Bronchial epithelial cell (primary cell): Measurements from ENCODE around the gene PIGV. TPM values are rescaled to one million over a fixed set of nuclear protein-coding genes. Genes with fewer than 3 reads are reported as not detected.
A peak's percentile ranks its signal among the peaks of the same experiment; 100 is the strongest.

Experiments used
- DNase-seq: peaks from one replicate; pipeline ENCODE4 v3.0.0-alpha.2; 2010; ENCODE audit warnings: low read depth
- FAIRE-seq: peaks from 2 replicates; lab custom pipeline; 2011; peaks lifted over from hg19 to GRCh38; lab: Jason Lieb, UNC
- H3K27me3 ChIP-seq: 2 replicates; pipeline ENCODE4 v1.5.1; 2011; ENCODE audit warnings: low read length; ENCODE audit not compliant: control insufficient read depth, insufficient read depth
- H3K36me3 ChIP-seq: 2 replicates; pipeline ENCODE4 v1.5.1; 2011; ENCODE audit warnings: low read length; ENCODE audit not compliant: control insufficient read depth, insufficient read depth
- H3K4me3 ChIP-seq: 2 replicates; pipeline ENCODE4 v1.5.1; 2011; ENCODE audit warnings: mild to moderate bottlenecking, low read depth, low read length, control low read depth
- total RNA-seq: library from RNA; depleted of rRNA; stranded (reverse); fragments of >200 nt; gene quantifications from 2 replicates; pipeline ENCODE4 v1.2.1, GENCODE V29; 2014
- TF ChIP-seq, protein P1 (sequence below): IDR thresholded peaks from 2 replicates; pipeline ENCODE4 v1.5.1; 2011; ENCODE audit warnings: mild to moderate bottlenecking, moderate library complexity, low read length, control low read depth, inconsistent platforms; ENCODE audit not compliant: insufficient read depth, severe bottlenecking

The PIGV gene
- total RNA-seq, 1 donor from 2014 or later: 14.2 TPM

DNA sequence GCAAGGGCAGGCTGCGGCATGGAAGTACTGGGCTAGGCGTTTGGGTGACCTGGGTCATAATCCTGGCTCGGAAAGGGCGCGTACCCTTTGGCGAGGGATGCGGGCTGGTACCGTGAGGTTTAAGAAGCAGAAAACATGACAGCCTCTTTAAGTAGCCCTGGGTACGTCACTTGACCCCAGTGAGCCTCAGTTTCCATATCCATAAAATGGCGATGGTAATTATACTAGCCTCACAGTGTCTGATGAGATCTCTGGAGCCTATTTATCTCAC is 700 bp downstream of the PIGV start:
- Histone ChIP-seq H3K27me3 (no peaks in the 10 kb centered on the region), H3K36me3 (no peaks in the 10 kb centered on the region), H3K4me3 (peak overlapping the region; percentile 62)
- no peak for FAIRE-seq
- TF ChIP-seq, protein P1, sequence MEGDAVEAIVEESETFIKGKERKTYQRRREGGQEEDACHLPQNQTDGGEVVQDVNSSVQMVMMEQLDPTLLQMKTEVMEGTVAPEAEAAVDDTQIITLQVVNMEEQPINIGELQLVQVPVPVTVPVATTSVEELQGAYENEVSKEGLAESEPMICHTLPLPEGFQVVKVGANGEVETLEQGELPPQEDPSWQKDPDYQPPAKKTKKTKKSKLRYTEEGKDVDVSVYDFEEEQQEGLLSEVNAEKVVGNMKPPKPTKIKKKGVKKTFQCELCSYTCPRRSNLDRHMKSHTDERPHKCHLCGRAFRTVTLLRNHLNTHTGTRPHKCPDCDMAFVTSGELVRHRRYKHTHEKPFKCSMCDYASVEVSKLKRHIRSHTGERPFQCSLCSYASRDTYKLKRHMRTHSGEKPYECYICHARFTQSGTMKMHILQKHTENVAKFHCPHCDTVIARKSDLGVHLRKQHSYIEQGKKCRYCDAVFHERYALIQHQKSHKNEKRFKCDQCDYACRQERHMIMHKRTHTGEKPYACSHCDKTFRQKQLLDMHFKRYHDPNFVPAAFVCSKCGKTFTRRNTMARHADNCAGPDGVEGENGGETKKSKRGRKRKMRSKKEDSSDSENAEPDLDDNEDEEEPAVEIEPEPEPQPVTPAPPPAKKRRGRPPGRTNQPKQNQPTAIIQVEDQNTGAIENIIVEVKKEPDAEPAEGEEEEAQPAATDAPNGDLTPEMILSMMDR: no peak
- no peak for DNase-seq

DNA sequence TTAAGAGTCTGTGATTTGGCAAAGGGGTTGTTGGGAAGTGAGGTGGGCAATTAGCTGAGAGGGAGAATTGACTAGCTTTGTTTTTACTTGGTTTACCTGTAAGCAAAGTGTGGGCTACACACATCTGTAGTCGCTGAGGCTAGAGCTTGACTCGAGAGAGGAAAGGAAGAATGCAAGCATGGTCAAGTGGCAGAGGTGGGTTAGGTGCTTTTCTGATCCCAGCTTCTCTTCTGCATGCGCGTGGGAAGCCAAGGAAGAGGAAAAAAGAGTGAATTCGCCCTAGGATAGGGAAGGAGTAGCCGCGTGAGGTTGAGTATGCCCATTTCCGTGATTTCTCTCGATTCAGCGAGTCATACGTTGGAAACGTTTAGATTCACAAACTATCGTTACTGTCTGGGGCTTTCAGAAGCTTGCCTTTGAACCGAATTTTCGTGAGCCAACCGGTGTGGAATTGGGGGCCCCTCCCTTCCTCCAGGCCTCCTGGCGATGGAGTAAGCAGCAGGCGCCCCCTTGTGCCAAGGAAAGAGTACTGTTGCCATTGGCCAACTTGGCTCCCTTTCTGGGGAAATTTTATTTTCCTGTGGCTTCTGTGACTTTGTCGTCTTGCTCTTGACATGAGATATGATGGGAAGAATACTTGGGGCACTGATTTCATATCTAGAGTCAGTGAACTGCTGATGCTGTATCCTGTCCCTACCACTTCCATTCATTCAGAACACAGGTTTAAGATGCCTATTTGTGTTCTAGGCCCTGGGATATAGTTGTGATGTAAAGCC is 1.3 kb downstream of the PIGV start:
- H3K27me3 ChIP-seq: no peaks in the 10 kb centered on the region
- TF ChIP-seq, protein P1: peak; percentile 91
- DNase-seq (peak; percentile 77), FAIRE-seq (no peak)
- H3K4me3 ChIP-seq: peak overlapping the region; percentile 62
- H3K36me3 ChIP-seq: no peaks in the 10 kb centered on the region

DNA sequence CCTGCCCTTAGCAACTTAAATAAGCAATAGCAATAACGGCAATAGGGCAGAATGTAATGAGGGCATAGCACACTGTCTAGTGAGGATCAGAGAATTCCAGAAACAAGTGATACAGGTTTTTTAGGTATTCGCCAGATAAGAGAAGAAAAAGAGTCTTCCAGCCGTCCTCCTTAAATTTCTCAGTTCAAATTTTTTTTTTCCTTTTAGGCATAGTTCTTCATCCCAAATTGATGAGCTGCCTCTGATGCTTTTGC is 1.8 kb downstream of the PIGV start:
- TF ChIP-seq, protein P1: no peak
- FAIRE-seq (no peak), DNase-seq (no peak)
- peaks cover 2% of the 10 kb centered on the region for H3K36me3 ChIP-seq
- no peak overlapping the region for H3K4me3 ChIP-seq
- no peaks in the 10 kb centered on the region for H3K27me3 ChIP-seq

DNA sequence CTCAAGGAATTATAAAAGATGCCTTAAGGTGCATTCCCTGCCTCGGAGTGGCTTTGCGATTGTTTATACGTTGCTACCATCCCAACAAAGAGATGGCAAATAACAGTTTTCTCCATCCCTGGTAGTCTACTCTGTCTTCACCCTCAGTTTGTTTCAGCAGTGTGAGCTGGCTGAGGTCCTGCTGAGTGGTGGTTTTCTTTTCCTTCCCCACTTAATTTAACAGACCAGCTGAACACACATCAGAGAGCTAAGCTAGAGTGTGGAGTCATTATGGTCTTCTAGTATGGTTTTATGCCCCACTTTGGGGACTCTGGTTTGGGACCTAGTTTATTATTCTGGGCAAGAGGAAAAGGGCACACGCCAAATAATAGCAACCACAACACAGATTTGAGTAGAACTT is 2.2 kb downstream of the PIGV start:
- DNase-seq (no peak), FAIRE-seq (no peak)
- no peaks in the 10 kb centered on the region for H3K27me3 ChIP-seq
- TF ChIP-seq, protein P1: no peak
- peaks cover 5% of the 10 kb centered on the region for H3K36me3 ChIP-seq
- H3K4me3 ChIP-seq: no peak overlapping the region

DNA sequence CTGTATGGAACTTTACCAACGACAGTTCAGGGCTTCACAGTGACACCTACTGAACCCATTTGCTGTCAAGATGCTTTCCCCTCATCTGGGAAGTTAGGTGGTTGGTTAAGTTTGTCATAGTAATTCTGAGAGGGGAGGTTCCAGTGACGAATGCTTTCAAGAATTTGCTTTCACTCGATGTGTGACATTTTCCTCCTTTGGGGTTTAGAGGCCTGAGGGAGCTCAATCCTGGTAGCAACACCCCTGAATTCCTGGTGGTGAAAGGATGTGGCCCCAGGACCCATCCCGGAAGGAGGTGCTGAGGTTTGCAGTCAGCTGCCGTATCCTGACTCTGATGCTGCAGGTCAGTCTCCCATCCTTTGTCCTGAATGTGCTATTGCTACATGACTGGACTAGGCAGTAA is 2.8 kb downstream of the PIGV start:
- TF ChIP-seq, protein P1: no peak
- no peak overlapping the region for H3K4me3 ChIP-seq
- H3K27me3 ChIP-seq: no peaks in the 10 kb centered on the region
- FAIRE-seq (no peak), DNase-seq (no peak)
- peaks cover 8% of the 10 kb centered on the region for H3K36me3 ChIP-seq

DNA sequence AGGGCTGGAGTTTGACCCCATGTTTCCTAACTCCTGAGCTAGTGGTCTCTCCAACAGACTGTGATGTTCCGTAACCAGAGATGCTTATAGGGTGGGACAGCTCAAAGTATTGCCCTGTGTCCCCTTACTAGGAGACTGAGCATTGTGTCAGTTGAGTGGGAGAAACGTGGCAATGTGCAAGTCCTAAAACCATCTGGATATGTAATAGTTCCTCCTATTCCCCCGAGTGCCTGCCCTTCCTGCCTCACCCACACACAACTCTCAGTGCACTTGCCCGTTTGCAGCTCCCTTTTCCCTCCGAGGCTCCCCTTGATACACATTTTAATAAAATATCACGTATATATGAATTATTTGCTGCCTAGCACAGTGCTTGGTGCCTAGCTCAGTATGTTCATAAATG is 3.4 kb downstream of the PIGV start:
- peaks cover 8% of the 10 kb centered on the region for H3K36me3 ChIP-seq
- TF ChIP-seq, protein P1: no peak
- H3K4me3 ChIP-seq: no peak overlapping the region
- no peaks in the 10 kb centered on the region for H3K27me3 ChIP-seq
- FAIRE-seq: no peak
- no peak for DNase-seq
